Mesothelial cell of epicardium (in vitro differentiated cells): ENCODE measurements around the gene DSE. TPM values are rescaled to one million over a fixed set of nuclear protein-coding genes. Genes with fewer than 3 reads are reported as not detected.

Experiments used
- DNase-seq, 2 experiments: peaks; one replicate each; pipeline ENCODE4 v3.0.0; 2021; ENCODE audit warnings: low spot score in 2 of 2; ENCODE audit not compliant: unreplicated experiment in 2 of 2
- H3K27ac Mint-ChIP-seq: 2 replicates; pipeline ENCODE4 v1.8.0; 2021; ENCODE audit warnings: mixed read lengths
- H3K27me3 Mint-ChIP-seq: 2 replicates; pipeline ENCODE4 v1.8.0; 2021; ENCODE audit warnings: low read depth, mixed read lengths
- H3K36me3 Mint-ChIP-seq: 2 replicates; pipeline ENCODE4 v1.8.0; 2021; ENCODE audit warnings: mixed read lengths
- H3K4me1 Mint-ChIP-seq: 2 replicates; pipeline ENCODE4 v1.8.0; 2021; ENCODE audit warnings: mixed read lengths
- H3K4me3 Mint-ChIP-seq: 2 replicates; pipeline ENCODE4 v1.8.0; 2021; ENCODE audit warnings: mild to moderate bottlenecking, moderate library complexity, mixed read lengths
- H3K9me3 Mint-ChIP-seq: 2 replicates; pipeline ENCODE4 v1.8.0; 2021; ENCODE audit warnings: mixed read lengths
- CTCF ChIP-seq: fragments of 200-600 bp; sonication (generic); IDR thresholded peaks from one replicate; pipeline ENCODE4 v1.5.0; 2021; ENCODE audit warnings: antibody characterized with exemption; ENCODE audit not compliant: unreplicated experiment
- total RNA-seq: library from RNA; stranded (reverse); gene quantifications from 3 replicates; pipeline ENCODE4 v1.2.1, GENCODE V29; 2021

DSE gene
- total RNA-seq, 1 donor from 2014 or later = 70.7 TPM

GRCh38 chr6:116384727-116385458 is 14.1 kb downstream of the DSE start:
- TF ChIP-seq CTCF = no peak
- Mint-ChIP-seq H3K4me1 (peaks cover 59% of the 10 kb centered on the region), H3K27me3 (no peaks in the 10 kb centered on the region), H3K27ac (peak overlapping the region; percentile 25), H3K36me3 (peaks cover 2% of the 10 kb centered on the region), H3K9me3 (no peaks in the 10 kb centered on the region), H3K4me3 (no peak overlapping the region)
- no peak for DNase-seq

GRCh38 chr6:116385459-116385802 is 14.7 kb downstream of the DSE start:
- peaks cover 54% of the 10 kb centered on the region for H3K4me1 Mint-ChIP-seq

GRCh38 chr6:116385921-116386320 is 15.2 kb downstream of the DSE start:
- Mint-ChIP-seq H3K36me3 (peaks cover 2% of the 10 kb centered on the region), H3K27me3 (no peaks in the 10 kb centered on the region), H3K27ac (no peak overlapping the region), H3K4me3 (no peak overlapping the region), H3K4me1 (peaks cover 57% of the 10 kb centered on the region), H3K9me3 (no peaks in the 10 kb centered on the region)
- no peak for DNase-seq
- TF ChIP-seq CTCF = no peak

More at GRCh38 chr6:116385459-116385802, 14.7 kb downstream of the DSE start:
- Mint-ChIP-seq H3K36me3 (peaks cover 2% of the 10 kb centered on the region), H3K27me3 (no peaks in the 10 kb centered on the region), H3K9me3 (no peaks in the 10 kb centered on the region), H3K27ac (peak overlapping the region; percentile 25), H3K4me3 (no peak overlapping the region)
- no peak for TF ChIP-seq CTCF
- DNase-seq = no peak

- no peaks in the 10 kb centered on the region for H3K9me3 Mint-ChIP-seq
- peaks cover 50% of the 10 kb centered on the region for H3K4me1 Mint-ChIP-seq
- H3K27me3 Mint-ChIP-seq = no peaks in the 10 kb centered on the region
- DNase-seq = no peak
- H3K27ac Mint-ChIP-seq = peak overlapping the region; percentile 13
- H3K36me3 Mint-ChIP-seq = no peaks in the 10 kb centered on the region
- no peak for TF ChIP-seq CTCF
- H3K4me3 Mint-ChIP-seq = no peak overlapping the region
Measured at GRCh38 chr6:116386581-116387299, 16.0 kb downstream of the DSE start.

- no peak for TF ChIP-seq CTCF
- H3K4me3 Mint-ChIP-seq = no peak overlapping the region
- H3K4me1 Mint-ChIP-seq = peaks cover 50% of the 10 kb centered on the region
- H3K27ac Mint-ChIP-seq = peak overlapping the region; percentile 13
- H3K27me3 Mint-ChIP-seq = no peaks in the 10 kb centered on the region
- H3K36me3 Mint-ChIP-seq = no peaks in the 10 kb centered on the region
- no peaks in the 10 kb centered on the region for H3K9me3 Mint-ChIP-seq
- DNase-seq = no peak
Measured at GRCh38 chr6:116387374-116387773, 16.6 kb downstream of the DSE start.
